K562 (cell line): ENCODE measurements around the gene ZNF74. TPM values are rescaled to one million over a fixed set of nuclear protein-coding genes. Genes with fewer than 3 reads are reported as not detected.
A peak's percentile ranks its signal among the peaks of the same experiment; 100 is the strongest.

Experiments
- CEBPG ChIP-seq, 3 experiments: fragments of 200-800 bp in 1 of 3; sonication (Bioruptor generic) in 1 of 3; sonication (generic) in 1 of 3; formaldehyde crosslinking in 1 of 3; IDR thresholded peaks in 2 of 3; conservative IDR thresholded peaks in 1 of 3; 2 replicates each; pipeline versions ENCODE4 v1.6.1 to v1.8.0; 2016 to 2022; ENCODE audit warnings: missing compliant biosample characterization in 2 of 3, missing genetic modification characterization in 2 of 3, mild to moderate bottlenecking in 1 of 3, missing genetic modification reagents in 1 of 3
- FIP1L1 ChIP-seq: fragments of 200-400 bp; formaldehyde crosslinking; IDR thresholded peaks from 2 replicates; pipeline ENCODE4 v1.6.1; 2018; ENCODE audit warnings: mild to moderate bottlenecking, low read depth, low read length; ENCODE audit not compliant: poor library complexity, severe bottlenecking
- KLF13 ChIP-seq: fragments of 450-650 bp; IDR thresholded peaks from 2 replicates; pipeline ENCODE4 v1.6.1; 2016; ENCODE audit warnings: missing genetic modification characterization, low read depth, mild to moderate bottlenecking, missing compliant biosample characterization, moderate library complexity, borderline replicate concordance
- MIER1 ChIP-seq: fragments of 450-650 bp; IDR thresholded peaks from 2 replicates; pipeline ENCODE4 v1.6.1; 2016; ENCODE audit warnings: antibody characterized with exemption, mild to moderate bottlenecking, low read depth
- NELFE ChIP-seq: IDR thresholded peaks from 2 replicates; pipeline ENCODE4 v1.6.1; 2011; ENCODE audit warnings: mild to moderate bottlenecking; ENCODE audit not compliant: insufficient read depth, insufficient read length
- NFRKB ChIP-seq: fragments of 450-650 bp; IDR thresholded peaks from 2 replicates; pipeline ENCODE4 v1.6.1; 2016; ENCODE audit warnings: low read depth
- PML ChIP-seq: IDR thresholded peaks from 2 replicates; pipeline ENCODE4 v1.6.1; 2012; ENCODE audit warnings: low read length, inconsistent platforms
- RBM22 ChIP-seq: fragments of 200-400 bp; formaldehyde crosslinking; IDR thresholded peaks from 2 replicates; pipeline ENCODE4 v1.6.1; 2018; ENCODE audit warnings: low read length, low read depth; ENCODE audit not compliant: poor library complexity, severe bottlenecking
- SRSF3 ChIP-seq: fragments of 200-400 bp; formaldehyde crosslinking; IDR thresholded peaks from 2 replicates; pipeline ENCODE4 v1.6.1; 2016; ENCODE audit warnings: mild to moderate bottlenecking, low read length, moderate library complexity; ENCODE audit not compliant: insufficient read depth
- ZNF717 ChIP-seq: fragments of 250-450 bp; sonication (Bioruptor Pico); IDR thresholded peaks from 2 replicates; pipeline ENCODE4 v1.5.0; 2021
- ZNF785 ChIP-seq: fragments of 250-450 bp; sonication (Bioruptor Pico); IDR thresholded peaks from 2 replicates; pipeline ENCODE4 v1.4.0; 2020; ENCODE audit warnings: mild to moderate bottlenecking
- polyA plus RNA-seq, 8 experiments: library from polyadenylated mRNA; depleted of rRNA in 4 of 8; stranded (reverse) in 5 of 8; unstranded in 3 of 8; fragments of >200 nt; fragmentation: Nextera tagmentation in 2 of 8; fragmentation: Illumina TruSeq in 1 of 8; extraction: Ambion mirVana in 2 of 8; extraction: Trizol in 1 of 8; gene quantifications; 2 replicates each; pipeline versions ENCODE4 v1.2.1 to v1.2.3, GENCODE V29; 2011 to 2014; ENCODE audit warnings: inconsistent platforms in 1 of 8, missing spikeins in 1 of 8
- total RNA-seq, 7 experiments: library from RNA; depleted of rRNA in 6 of 7; stranded (reverse); fragments of >200 nt in 6 of 7; fragmentation: Illumina TruSeq in 2 of 7; extraction: Trizol in 2 of 7; gene quantifications; 2 replicates each; pipeline versions ENCODE4 v1.2.1 to v1.2.3, GENCODE V29; 2011 to 2021; ENCODE audit warnings: low replicate concordance in 1 of 7
- TF ChIP-seq, protein P1 (sequence below): sonication (generic); formaldehyde crosslinking; IDR thresholded peaks from 2 replicates; pipeline ENCODE4 v1.8.1; 2023; ENCODE audit warnings: missing genetic modification reagents, mild to moderate bottlenecking, borderline replicate concordance
- TF ChIP-seq, protein P2 (sequence below): fragments of 450-650 bp; IDR thresholded peaks from 2 replicates; pipeline ENCODE4 v1.7.1; 2018; ENCODE audit warnings: mild to moderate bottlenecking, low read depth; ENCODE audit not compliant: partially characterized antibody
- TF ChIP-seq, protein P3 (sequence below): fragments of 450-650 bp; IDR thresholded peaks from 2 replicates; pipeline ENCODE4 v1.6.1; 2016; ENCODE audit warnings: low read depth, mild to moderate bottlenecking, moderate library complexity
- TF ChIP-seq, protein P4 (sequence below): sonication (generic); formaldehyde crosslinking; IDR thresholded peaks from 2 replicates; pipeline ENCODE4 v1.8.1; 2023; ENCODE audit warnings: mild to moderate bottlenecking, missing genetic modification reagents

The ZNF74 gene
- total and polyA plus RNA-seq, 9 of the 15 experiments (the other 6 are each of a cell fraction or from before 2014, with no cell fraction given) = 2.4 to 53.5 (median 31.5) TPM

DNA sequence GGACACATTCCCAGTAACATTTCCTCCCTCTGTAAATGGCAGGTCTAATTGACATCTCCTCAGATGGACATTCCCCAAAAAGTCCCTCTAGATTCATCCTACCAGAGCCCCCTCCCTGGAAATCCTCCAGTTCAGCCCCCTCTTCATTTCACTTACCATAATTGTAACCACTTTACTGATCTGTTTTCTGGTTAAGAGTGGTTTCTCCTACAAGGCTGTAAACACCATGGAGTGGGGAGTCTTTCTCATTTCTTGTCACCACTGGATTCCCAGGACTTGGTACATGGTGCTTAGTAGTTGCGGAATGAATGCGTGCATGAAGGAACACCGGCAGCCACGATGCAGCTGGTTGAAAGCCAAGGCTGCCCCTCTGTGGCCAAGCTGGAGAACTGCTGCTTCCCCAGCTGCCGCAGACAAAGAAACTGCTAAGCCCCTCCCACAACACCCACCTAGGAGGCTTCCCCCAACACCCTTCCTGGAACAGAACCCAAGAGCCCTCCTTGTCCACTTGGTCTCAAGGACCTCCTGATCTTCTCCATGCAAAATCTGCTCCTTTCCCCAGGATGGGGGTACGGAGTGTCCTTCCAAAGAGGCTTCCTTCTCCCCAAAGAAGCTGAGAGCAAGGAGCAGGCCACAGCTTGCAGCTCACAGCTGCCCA, 62.2 kb downstream of the ZNF74 start (continued):
- TF ChIP-seq, protein P1, sequence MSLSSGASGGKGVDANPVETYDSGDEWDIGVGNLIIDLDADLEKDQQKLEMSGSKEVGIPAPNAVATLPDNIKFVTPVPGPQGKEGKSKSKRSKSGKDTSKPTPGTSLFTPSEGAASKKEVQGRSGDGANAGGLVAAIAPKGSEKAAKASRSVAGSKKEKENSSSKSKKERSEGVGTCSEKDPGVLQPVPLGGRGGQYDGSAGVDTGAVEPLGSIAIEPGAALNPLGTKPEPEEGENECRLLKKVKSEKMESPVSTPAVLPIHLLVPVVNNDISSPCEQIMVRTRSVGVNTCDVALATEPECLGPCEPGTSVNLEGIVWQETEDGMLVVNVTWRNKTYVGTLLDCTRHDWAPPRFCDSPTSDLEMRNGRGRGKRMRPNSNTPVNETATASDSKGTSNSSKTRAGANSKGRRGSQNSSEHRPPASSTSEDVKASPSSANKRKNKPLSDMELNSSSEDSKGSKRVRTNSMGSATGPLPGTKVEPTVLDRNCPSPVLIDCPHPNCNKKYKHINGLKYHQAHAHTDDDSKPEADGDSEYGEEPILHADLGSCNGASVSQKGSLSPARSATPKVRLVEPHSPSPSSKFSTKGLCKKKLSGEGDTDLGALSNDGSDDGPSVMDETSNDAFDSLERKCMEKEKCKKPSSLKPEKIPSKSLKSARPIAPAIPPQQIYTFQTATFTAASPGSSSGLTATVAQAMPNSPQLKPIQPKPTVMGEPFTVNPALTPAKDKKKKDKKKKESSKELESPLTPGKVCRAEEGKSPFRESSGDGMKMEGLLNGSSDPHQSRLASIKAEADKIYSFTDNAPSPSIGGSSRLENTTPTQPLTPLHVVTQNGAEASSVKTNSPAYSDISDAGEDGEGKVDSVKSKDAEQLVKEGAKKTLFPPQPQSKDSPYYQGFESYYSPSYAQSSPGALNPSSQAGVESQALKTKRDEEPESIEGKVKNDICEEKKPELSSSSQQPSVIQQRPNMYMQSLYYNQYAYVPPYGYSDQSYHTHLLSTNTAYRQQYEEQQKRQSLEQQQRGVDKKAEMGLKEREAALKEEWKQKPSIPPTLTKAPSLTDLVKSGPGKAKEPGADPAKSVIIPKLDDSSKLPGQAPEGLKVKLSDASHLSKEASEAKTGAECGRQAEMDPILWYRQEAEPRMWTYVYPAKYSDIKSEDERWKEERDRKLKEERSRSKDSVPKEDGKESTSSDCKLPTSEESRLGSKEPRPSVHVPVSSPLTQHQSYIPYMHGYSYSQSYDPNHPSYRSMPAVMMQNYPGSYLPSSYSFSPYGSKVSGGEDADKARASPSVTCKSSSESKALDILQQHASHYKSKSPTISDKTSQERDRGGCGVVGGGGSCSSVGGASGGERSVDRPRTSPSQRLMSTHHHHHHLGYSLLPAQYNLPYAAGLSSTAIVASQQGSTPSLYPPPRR (CRISPR knock-in tag) = 0 out of 2 replicates have a peak, but pooled peaks have one; percentile 53
- TF ChIP-seq RBM22 (no peak), ZNF717 (CRISPR knock-in tag) (no peak), NELFE (no peak), CEBPG (CRISPR knock-in tag; IDR thresholded peaks at IDR 0.05) (peak; percentile 56; the same call in 1 of the 2 replicates), CEBPG (tag; conservative IDR thresholded peaks at IDR 0.05 in 1 of 2, IDR thresholded peaks at IDR 0.05 in 1 of 2) (no peak; a peak in 1 of 4 replicates), MIER1 (no peak; the same call in 1 of the 2 replicates), KLF13 (tag) (peak; percentile 64), PML (no peak; the same call in 1 of the 2 replicates), FIP1L1 (no peak), ZNF785 (CRISPR knock-in tag) (peak; percentile 38; the same call in 1 of the 2 replicates), SRSF3 (no peak), NFRKB (no peak)
- TF ChIP-seq, protein P2, sequence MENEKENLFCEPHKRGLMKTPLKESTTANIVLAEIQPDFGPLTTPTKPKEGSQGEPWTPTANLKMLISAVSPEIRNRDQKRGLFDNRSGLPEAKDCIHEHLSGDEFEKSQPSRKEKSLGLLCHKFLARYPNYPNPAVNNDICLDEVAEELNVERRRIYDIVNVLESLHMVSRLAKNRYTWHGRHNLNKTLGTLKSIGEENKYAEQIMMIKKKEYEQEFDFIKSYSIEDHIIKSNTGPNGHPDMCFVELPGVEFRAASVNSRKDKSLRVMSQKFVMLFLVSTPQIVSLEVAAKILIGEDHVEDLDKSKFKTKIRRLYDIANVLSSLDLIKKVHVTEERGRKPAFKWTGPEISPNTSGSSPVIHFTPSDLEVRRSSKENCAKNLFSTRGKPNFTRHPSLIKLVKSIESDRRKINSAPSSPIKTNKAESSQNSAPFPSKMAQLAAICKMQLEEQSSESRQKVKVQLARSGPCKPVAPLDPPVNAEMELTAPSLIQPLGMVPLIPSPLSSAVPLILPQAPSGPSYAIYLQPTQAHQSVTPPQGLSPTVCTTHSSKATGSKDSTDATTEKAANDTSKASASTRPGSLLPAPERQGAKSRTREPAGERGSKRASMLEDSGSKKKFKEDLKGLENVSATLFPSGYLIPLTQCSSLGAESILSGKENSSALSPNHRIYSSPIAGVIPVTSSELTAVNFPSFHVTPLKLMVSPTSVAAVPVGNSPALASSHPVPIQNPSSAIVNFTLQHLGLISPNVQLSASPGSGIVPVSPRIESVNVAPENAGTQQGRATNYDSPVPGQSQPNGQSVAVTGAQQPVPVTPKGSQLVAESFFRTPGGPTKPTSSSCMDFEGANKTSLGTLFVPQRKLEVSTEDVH = peak; percentile 43
- TF ChIP-seq, protein P3, sequence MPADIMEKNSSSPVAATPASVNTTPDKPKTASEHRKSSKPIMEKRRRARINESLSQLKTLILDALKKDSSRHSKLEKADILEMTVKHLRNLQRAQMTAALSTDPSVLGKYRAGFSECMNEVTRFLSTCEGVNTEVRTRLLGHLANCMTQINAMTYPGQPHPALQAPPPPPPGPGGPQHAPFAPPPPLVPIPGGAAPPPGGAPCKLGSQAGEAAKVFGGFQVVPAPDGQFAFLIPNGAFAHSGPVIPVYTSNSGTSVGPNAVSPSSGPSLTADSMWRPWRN = no peak
- TF ChIP-seq, protein P4, sequence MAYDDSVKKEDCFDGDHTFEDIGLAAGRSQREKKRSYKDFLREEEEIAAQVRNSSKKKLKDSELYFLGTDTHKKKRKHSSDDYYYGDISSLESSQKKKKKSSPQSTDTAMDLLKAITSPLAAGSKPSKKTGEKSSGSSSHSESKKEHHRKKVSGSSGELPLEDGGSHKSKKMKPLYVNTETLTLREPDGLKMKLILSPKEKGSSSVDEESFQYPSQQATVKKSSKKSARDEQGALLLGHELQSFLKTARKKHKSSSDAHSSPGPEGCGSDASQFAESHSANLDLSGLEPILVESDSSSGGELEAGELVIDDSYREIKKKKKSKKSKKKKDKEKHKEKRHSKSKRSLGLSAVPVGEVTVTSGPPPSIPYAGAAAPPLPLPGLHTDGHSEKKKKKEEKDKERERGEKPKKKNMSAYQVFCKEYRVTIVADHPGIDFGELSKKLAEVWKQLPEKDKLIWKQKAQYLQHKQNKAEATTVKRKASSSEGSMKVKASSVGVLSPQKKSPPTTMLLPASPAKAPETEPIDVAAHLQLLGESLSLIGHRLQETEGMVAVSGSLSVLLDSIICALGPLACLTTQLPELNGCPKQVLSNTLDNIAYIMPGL (CRISPR knock-in tag) = no peak; the same call in 1 of the 2 replicates
